HCT116 (cell line): Measurements from ENCODE around the gene NUBPL. TPM values are rescaled to one million over a fixed set of nuclear protein-coding genes. Genes with fewer than 3 reads are reported as not detected.

Experiments
- ATAC-seq: fragments of 200-7000 bp; cut with Tn5 transposase; 2 replicates; pipeline ENCODE4 v1.9.1; 2020; ENCODE audit warnings: mild to moderate bottlenecking, moderate library complexity
- BruUV-seq: library from RNA; stranded (reverse); fragments of 400-500 nt; replicated peaks from 2 replicates; lab custom pipeline; 2021; lab: Mats Ljungman, UMichigan
- CTCF ChIA-PET: fragments of 300-600 bp; sonication (Branson Sonifier 250); formaldehyde crosslinking; loops from one replicate; lab custom pipeline; 2021; ENCODE audit warnings: antibody characterized with exemption; lab: Charles Lee
- POLR2A ChIA-PET: fragments of 300-600, 350-600 bp; sonication (Branson Sonifier 250); formaldehyde crosslinking; loops from one replicate; lab custom pipeline; 2021; ENCODE audit warnings: antibody characterized with exemption; lab: Charles Lee
- RAD21 ChIA-PET, 2 experiments: fragments of 300-600 bp; sonication (Branson Sonifier 250); formaldehyde crosslinking; loops; one replicate each; lab custom pipeline; 2023; ENCODE audit warnings: low total read pairs in 2 of 2; ENCODE audit not compliant: uncharacterized antibody in 2 of 2, unreplicated experiment in 2 of 2, low non-redundant PET in 1 of 2; lab: Charles Lee
- DNase-seq: peaks from one replicate; pipeline ENCODE4 v3.0.0-alpha.2; 2010; ENCODE audit warnings: low read depth, low spot score
- H2AFZ ChIP-seq: fragments of 200-600 bp; shearing (Covaris generic), sonication (generic); 2 replicates; pipeline ENCODE4 v1.6.1; 2017; ENCODE audit warnings: low read depth, mixed run types, mixed read lengths, antibody characterized with exemption, low read length; ENCODE audit not compliant: poor library complexity, severe bottlenecking
- H3K27ac ChIP-seq: 2 replicates; pipeline ENCODE4 v1.5.1; 2012; ENCODE audit warnings: low read depth, low read length
- H3K27me3 ChIP-seq: fragments of 200-600 bp; sonication (generic); 2 replicates; pipeline ENCODE4 v1.6.1; 2016; ENCODE audit warnings: mixed run types, low read length, mixed read lengths; ENCODE audit not compliant: insufficient read depth
- H3K36me3 ChIP-seq, 2 experiments: fragments of 200-500 bp in 1 of 2; fragments of 200-600 bp in 1 of 2; sonication (Bioruptor generic) in 1 of 2; sonication (generic) in 1 of 2; 2 replicates each; pipeline versions ENCODE4 v1.5.1 to v1.6.1; 2014 to 2016; ENCODE audit warnings: low read length in 2 of 2, inconsistent platforms in 1 of 2, mixed read lengths in 1 of 2, mixed run types in 1 of 2; ENCODE audit not compliant: insufficient read depth in 2 of 2, control insufficient read depth in 1 of 2
- H3K4me1 ChIP-seq, 2 experiments: fragments of 200-600 bp in 1 of 2; sonication (generic) in 1 of 2; 2 replicates each; pipeline versions ENCODE4 v1.5.1 to v1.6.1; 2012 to 2017; ENCODE audit warnings: low read length in 2 of 2, inconsistent platforms in 1 of 2, mild to moderate bottlenecking in 1 of 2, mixed read lengths in 1 of 2, mixed run types in 1 of 2, moderate library complexity in 1 of 2; ENCODE audit not compliant: insufficient read depth in 2 of 2, control insufficient read depth in 1 of 2
- H3K4me2 ChIP-seq: fragments of 200-600 bp; sonication (generic); 2 replicates; pipeline ENCODE4 v1.6.1; 2017; ENCODE audit warnings: mixed run types, low read length, mixed read lengths
- H3K4me3 ChIP-seq, 2 experiments: fragments of 200-600 bp in 1 of 2; sonication (generic) in 1 of 2; replicated peaks in 1 of 2; 2 replicates each; pipeline ENCODE4 v1.5.1; 2011 to 2016; ENCODE audit warnings: low read length in 2 of 2, control low read depth in 1 of 2, low read depth in 1 of 2, mild to moderate bottlenecking in 1 of 2, mixed read lengths in 1 of 2, mixed run types in 1 of 2
- H3K79me2 ChIP-seq: fragments of 200-600 bp; sonication (generic); 2 replicates; pipeline ENCODE4 v1.6.1; 2017; ENCODE audit warnings: mild to moderate bottlenecking, mixed run types, low read length, moderate library complexity, mixed read lengths; ENCODE audit not compliant: insufficient read depth
- H3K9ac ChIP-seq: fragments of 200-600 bp; sonication (generic); 2 replicates; pipeline ENCODE4 v1.6.1; 2016; ENCODE audit warnings: low read length, mixed read lengths
- H3K9me2 ChIP-seq: fragments of 200-600 bp; sonication (generic), shearing (Covaris generic); 2 replicates; pipeline ENCODE4 v1.6.1; 2017; ENCODE audit warnings: mixed run types, mild to moderate bottlenecking, moderate library complexity; ENCODE audit not compliant: insufficient read depth
- H3K9me3 ChIP-seq, 2 experiments: fragments of 200-500 bp in 1 of 2; fragments of 200-600 bp in 1 of 2; sonication (Bioruptor generic) in 1 of 2; sonication (generic) in 1 of 2; 2 replicates each; pipeline ENCODE4 v1.6.1; 2014 to 2017; ENCODE audit warnings: low read length in 2 of 2, mixed read lengths in 2 of 2, inconsistent platforms in 1 of 2, low read depth in 1 of 2, mild to moderate bottlenecking in 1 of 2, mixed run types in 1 of 2, moderate library complexity in 1 of 2; ENCODE audit not compliant: control insufficient read depth in 1 of 2, insufficient read depth in 1 of 2
- H4K20me1 ChIP-seq: fragments of 200-600 bp; sonication (generic), shearing (Covaris generic); 2 replicates; pipeline ENCODE4 v1.6.1; 2017; ENCODE audit warnings: mixed run types, mild to moderate bottlenecking, moderate library complexity; ENCODE audit not compliant: insufficient read depth
- CEBPB ChIP-seq: IDR thresholded peaks from 2 replicates; pipeline ENCODE4 v1.6.1; 2012; ENCODE audit warnings: low read depth
- CTCF ChIP-seq, 3 experiments: fragments of 200-600 bp in 1 of 3; sonication (generic) in 1 of 3; IDR thresholded peaks in 2 of 3; conservative IDR thresholded peaks in 1 of 3; 2 replicates each; pipeline ENCODE4 v1.5.1; 2012 to 2017; ENCODE audit warnings: low read depth in 2 of 3, low read length in 2 of 3, antibody characterized with exemption in 1 of 3, borderline replicate concordance in 1 of 3, control low read depth in 1 of 3, mild to moderate bottlenecking in 1 of 3, mixed read lengths in 1 of 3, mixed run types in 1 of 3, moderate library complexity in 1 of 3; ENCODE audit not compliant: insufficient read depth in 1 of 3
- EZH2 ChIP-seq: fragments of 200-600 bp; sonication (generic); IDR thresholded peaks from 2 replicates; pipeline ENCODE4 v1.6.1; 2017; ENCODE audit warnings: antibody characterized with exemption, mixed run types
- EZH2phosphoT487 ChIP-seq: fragments of 200-600 bp; IDR thresholded peaks from 2 replicates; pipeline ENCODE4 v1.6.1; 2018; ENCODE audit warnings: antibody characterized with exemption, borderline replicate concordance
- JUND ChIP-seq: IDR thresholded peaks from 2 replicates; pipeline ENCODE4 v1.6.1; 2012
- RAD21 ChIP-seq: IDR thresholded peaks from 2 replicates; pipeline ENCODE4 v1.6.1; 2012; ENCODE audit warnings: low read depth, mild to moderate bottlenecking
- REST ChIP-seq: IDR thresholded peaks from 2 replicates; pipeline ENCODE4 v1.6.1; 2012; ENCODE audit warnings: low read depth
- SIN3A ChIP-seq: IDR thresholded peaks from 2 replicates; pipeline ENCODE4 v1.6.1; 2012; ENCODE audit warnings: low read depth
- SP1 ChIP-seq: IDR thresholded peaks from 2 replicates; pipeline ENCODE4 v1.6.1; 2012; ENCODE audit warnings: low read depth
- TCF7L2 ChIP-seq: IDR thresholded peaks from 2 replicates; pipeline ENCODE4 v1.7.0; 2011; ENCODE audit warnings: borderline replicate concordance, inconsistent platforms; ENCODE audit not compliant: insufficient read depth, insufficient read length; ENCODE audit errors: extremely low read depth
- YY1 ChIP-seq: IDR thresholded peaks from 2 replicates; pipeline ENCODE4 v1.6.1; 2011; ENCODE audit warnings: low read length, low read depth, moderate library complexity, mild to moderate bottlenecking; ENCODE audit not compliant: insufficient replicate concordance; ENCODE audit errors: extremely low read depth
- ZBTB33 ChIP-seq: IDR thresholded peaks from 2 replicates; pipeline ENCODE4 v1.6.1; 2011; ENCODE audit warnings: mild to moderate bottlenecking, low read length, moderate library complexity; ENCODE audit not compliant: insufficient replicate concordance; ENCODE audit errors: extremely low read depth
- ZFX ChIP-seq: fragments of 450-650 bp; IDR thresholded peaks from 2 replicates; pipeline ENCODE4 v1.6.1; 2017
- ZNF274 ChIP-seq: fragments of 200-500 bp; sonication (Bioruptor generic); IDR thresholded peaks from 2 replicates; pipeline ENCODE4 v1.6.1; 2014; ENCODE audit warnings: mild to moderate bottlenecking, low read depth, low read length, inconsistent platforms
- intact Hi-C: fragments of 100-400 bp; cut with micrococcal nuclease; formaldehyde crosslinking; loops from 2 replicates; pipeline ENCODE4 v1.10.0; 2022
- total RNA-seq: library from RNA; stranded (reverse); gene quantifications from one replicate; pipeline ENCODE4 v1.2.1, GENCODE V29; 2021; ENCODE audit not compliant: unreplicated experiment

The NUBPL gene
- total RNA-seq, 1 experiment from 2014 or later, result 11.3 TPM

- no peak for TF ChIP-seq ZBTB33
- no peak for TF ChIP-seq REST
- TF ChIP-seq YY1, result no peak
- no peak for TF ChIP-seq ZNF274
- no peak for TF ChIP-seq SIN3A
- no peak for TF ChIP-seq EZH2
- TF ChIP-seq SP1, result no peak
Observed at GRCh38 chr14:31718985-31719384, 157.8 kb downstream of the NUBPL start (continued).

GRCh38 chr14:31726337-31726736, 165.1 kb downstream of the NUBPL start:
- Histone ChIP-seq H3K4me3 (no peak overlapping the region), H3K4me2 (no peak overlapping the region), H3K27me3 (no peaks in the 10 kb centered on the region), H3K9me3 (no peaks in the 10 kb centered on the region), H3K36me3 (no peaks in the 10 kb centered on the region), H4K20me1 (no peaks in the 10 kb centered on the region), H3K79me2 (peaks cover 3% of the 10 kb centered on the region; the same call in 1 of the 2 replicates), H3K9me2 (no peaks in the 10 kb centered on the region), H3K27ac (no peak overlapping the region), H3K4me1 (no peaks in the 10 kb centered on the region), H3K9ac (no peak overlapping the region), H2AFZ (no peak overlapping the region)
- intact Hi-C loops, result no loop called here
- DNase-seq (no peak), ATAC-seq (no peak)
- no TSS peak for BruUV-seq
- POLR2A ChIA-PET, result no interaction called here
- RAD21 ChIA-PET, result no interaction called here
- CTCF ChIA-PET, result no interaction called here
- TF ChIP-seq REST, result no peak
- no peak for TF ChIP-seq CEBPB
- no peak for TF ChIP-seq TCF7L2
- TF ChIP-seq CTCF (IDR thresholded peaks at IDR 0.05 in 2 of 3, conservative IDR thresholded peaks at IDR 0.05 in 1 of 3; ENCODE audit: borderline replicate concordance in 1 of 3, insufficient read depth in 1 of 3, low read depth in 2 of 3, low read length in 2 of 3), result no peak
- TF ChIP-seq EZH2phosphoT487, result no peak
- no peak for TF ChIP-seq JUND
- no peak for TF ChIP-seq ZFX
- TF ChIP-seq RAD21, result no peak
- TF ChIP-seq SIN3A, result no peak
